IPS-NIHi7 (cell line): Measurements from ENCODE around the gene WASF3.

Source experiments
- DNase-seq: peaks from one replicate; pipeline ENCODE4 v3.0.0; 2012; ENCODE audit warnings: mixed read lengths; ENCODE audit errors: extremely low spot score

Gene WASF3

DNA sequence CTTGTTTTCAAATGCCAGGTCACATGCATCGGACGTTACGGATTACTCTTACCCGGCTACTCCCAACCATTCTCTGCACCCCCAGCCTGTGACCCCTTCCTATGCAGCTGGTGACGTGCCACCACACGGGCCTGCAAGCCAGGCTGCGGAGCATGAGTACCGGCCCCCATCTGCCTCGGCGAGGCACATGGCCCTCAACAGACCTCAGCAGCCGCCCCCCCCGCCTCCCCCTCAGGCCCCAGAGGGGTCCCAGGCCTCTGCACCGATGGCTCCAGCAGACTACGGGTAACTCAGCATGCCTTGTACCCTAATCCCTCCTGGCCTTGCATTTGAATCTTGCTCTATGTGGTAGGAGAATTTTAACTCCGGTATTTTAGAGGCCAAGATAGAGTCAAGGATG, 123.6 kb downstream of the WASF3 start:
- DNase-seq: no peak

DNA sequence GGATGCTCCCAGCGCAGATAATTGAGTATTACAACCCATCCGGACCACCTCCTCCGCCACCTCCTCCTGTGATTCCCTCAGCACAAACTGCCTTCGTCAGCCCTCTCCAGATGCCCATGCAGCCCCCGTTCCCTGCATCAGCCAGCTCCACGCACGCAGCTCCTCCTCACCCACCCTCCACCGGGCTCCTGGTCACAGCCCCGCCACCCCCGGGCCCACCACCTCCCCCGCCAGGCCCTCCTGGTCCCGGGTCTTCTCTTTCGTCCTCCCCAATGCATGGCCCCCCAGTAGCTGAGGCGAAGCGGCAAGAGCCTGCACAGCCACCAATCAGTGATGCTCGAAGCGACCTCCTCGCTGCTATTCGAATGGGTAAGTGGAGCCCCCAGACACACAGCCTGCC, 125.1 kb downstream of the WASF3 start:
- no peak for DNase-seq

DNA sequence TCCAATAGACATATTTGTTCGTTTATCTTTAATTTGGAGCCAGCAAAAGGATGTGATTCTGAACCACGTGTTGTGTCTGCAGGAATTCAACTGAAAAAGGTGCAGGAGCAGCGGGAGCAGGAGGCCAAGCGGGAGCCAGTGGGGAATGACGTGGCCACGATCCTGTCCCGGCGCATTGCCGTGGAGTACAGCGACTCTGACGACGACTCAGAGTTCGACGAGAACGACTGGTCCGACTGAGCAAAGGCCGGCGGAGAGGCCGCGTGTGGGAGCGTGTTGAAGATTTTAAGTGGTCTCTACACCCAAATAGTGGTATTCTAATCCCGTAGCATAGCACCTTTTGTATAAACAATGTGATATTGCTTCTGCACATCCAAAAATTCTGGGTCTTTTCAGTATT, 128.1 kb downstream of the WASF3 start:
- DNase-seq: no peak

DNA sequence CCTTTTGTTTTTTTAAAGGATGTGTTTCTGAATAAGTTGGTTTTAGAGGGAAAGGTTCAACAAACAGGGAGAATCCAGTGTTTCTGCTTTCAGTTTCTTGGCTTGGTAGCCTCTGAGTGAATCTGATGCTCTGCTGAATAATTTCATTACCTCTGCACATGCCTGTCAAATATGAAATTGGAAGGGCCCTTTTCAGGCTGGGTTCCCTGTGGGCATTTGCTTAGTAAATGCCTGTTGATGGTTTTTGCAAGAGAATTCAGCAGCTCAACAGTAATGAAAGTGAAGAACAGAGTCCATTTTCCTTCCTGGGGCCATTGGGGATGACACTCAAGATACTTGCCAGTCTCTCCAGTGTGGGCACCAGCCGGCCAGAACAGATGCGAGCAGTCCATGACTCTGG, 128.8 kb downstream of the WASF3 start:
- no peak for DNase-seq

DNA sequence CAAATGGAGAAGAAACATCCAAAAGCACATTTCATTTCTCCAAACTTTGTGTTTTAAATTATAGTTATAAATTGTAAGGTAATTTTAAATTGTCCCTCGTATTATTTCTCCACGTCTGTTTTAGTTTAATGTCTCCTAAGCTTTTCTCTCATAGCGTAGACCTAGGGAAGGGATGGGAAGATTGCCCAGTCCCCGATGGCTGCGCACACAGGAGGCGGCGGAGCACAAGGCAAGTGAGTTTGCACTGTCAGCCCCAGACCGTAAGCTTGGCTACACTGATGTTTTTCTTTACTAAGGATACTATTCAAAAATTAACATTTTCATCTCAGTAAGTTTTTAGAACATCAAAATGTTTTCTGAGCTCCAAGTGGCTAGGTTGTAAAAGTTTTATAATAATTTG, 130.8 kb downstream of the WASF3 start:
- DNase-seq: no peak

DNA sequence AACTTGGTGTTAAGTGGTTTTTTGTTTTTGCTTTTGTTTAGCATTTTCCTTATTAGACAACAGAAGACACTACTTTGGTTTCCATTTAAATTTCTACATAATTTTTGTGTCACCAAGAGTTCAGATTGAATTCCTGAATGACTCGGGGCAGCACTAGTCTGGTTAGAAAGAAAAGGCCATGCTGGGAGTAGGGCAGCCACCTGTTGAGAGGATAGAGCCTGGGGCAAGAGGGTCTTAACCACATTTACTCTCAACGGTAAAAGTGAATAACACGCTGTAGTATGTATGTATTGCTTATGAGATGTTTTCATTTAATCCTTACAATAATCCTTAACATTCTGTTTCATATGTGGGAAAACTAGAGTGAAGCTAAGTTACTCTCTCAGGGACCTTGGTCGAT, 131.5 kb downstream of the WASF3 start:
- DNase-seq: no peak

DNA sequence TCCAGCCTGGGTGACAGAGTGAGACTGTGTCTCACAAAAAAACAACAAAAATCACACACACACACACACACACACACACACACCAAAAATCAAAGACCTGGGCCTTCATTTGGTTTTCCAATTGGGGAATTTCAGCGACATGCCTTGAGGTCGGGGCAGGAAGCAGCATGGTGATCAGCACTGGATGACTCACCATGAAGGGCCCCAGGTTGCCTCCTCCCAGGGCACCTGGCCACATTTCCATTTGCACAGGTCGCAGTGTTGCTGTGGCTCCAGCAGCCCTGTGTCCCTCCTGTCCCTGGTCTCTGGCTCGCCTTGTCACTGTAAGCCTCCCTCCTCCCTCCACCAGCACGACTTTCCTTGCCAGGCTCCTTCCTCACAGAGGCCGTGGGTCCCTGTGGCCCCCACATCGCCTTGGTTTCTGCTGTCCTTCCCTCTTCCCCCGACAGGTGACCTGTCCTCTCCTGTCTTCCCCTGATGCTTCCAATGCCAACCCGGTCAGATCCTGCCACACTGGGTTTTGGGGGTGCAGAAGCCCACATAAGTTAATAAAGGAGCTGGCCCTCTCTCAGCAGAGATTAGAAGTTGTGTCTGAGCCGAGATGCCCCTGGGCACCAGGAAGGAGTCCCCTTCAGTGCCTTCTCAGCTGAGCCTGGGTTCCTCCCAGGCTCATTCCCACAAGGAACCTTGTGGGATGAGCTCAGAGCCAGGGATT, 136.4 kb downstream of the WASF3 start:
- DNase-seq: peak; percentile 41

DNA sequence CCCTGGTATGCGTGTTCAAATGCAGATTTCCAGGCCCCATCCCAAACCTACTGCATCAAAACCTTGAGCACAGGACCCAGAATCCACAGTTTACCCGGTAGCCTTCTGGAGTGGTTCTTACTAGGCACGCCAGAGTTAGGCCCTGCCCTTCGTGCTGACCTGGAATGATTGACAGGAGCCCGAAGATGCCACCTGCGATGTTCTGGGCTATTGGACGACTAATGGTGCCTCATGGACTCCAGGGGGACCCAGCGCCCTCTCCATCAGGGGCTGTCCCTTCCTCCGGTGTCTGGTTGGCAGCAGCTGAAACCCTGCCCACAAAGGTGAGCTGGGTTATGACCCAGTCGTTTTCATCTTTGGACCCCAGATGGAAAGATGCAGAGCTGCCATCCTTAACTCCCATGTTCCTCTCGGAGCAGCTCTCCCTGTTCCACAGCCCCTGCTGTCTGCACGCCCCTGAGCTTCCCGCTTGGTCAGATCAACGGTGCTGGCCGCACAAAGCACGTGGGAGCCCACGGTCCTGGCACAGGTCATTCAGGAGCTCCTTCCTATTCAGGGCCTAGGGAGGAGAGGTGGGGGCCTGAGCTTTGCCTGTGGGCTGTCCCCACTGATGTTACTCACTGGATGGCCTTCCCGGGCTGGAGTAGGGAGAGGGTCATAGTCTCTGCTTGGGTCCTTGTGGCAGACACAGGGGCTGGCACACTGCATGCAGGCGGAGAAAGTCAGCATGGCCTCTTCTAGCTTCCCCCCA, 137.3 kb downstream of the WASF3 start:
- no peak for DNase-seq

DNA sequence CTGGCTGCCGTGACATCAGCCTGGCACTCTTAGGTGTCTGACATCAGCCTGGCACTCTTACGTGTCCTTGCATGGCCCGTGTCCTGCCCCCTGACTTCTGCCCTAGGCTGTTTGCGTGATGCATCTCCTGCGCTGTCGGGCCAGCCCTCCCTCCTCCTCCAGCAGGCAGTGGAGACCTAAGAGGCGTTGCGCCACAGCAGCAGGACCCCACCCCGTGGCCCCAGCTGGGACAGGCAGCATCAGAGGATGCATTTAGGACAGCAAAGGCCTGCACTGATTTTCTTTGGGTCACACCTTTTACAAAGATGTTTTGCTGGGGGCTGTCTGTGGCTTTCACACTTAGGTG, 137.8 kb downstream of the WASF3 start:
- DNase-seq: no peak

DNA sequence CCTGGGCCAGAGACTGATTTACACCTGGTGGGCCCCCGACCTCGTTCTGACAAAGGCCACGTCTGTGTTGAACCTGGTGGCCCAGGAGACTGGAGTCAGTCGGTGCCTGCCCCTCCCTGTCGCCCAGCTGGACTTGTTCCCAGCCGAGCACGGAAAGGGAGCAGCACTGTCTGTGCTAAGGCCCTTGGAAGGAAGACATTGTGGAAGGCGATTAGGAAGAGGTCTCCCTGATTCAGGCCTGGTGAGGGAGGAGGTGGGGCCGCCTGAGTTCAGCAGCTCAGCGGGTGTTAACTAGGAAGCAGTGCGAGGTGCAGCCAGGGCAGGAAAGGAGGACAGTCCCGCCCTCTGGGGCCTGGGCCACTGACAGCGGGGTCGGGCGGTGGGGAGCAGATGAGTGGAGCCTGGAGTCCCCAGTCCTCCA, 138.4 kb downstream of the WASF3 start:
- peak; percentile 26 for DNase-seq

DNA sequence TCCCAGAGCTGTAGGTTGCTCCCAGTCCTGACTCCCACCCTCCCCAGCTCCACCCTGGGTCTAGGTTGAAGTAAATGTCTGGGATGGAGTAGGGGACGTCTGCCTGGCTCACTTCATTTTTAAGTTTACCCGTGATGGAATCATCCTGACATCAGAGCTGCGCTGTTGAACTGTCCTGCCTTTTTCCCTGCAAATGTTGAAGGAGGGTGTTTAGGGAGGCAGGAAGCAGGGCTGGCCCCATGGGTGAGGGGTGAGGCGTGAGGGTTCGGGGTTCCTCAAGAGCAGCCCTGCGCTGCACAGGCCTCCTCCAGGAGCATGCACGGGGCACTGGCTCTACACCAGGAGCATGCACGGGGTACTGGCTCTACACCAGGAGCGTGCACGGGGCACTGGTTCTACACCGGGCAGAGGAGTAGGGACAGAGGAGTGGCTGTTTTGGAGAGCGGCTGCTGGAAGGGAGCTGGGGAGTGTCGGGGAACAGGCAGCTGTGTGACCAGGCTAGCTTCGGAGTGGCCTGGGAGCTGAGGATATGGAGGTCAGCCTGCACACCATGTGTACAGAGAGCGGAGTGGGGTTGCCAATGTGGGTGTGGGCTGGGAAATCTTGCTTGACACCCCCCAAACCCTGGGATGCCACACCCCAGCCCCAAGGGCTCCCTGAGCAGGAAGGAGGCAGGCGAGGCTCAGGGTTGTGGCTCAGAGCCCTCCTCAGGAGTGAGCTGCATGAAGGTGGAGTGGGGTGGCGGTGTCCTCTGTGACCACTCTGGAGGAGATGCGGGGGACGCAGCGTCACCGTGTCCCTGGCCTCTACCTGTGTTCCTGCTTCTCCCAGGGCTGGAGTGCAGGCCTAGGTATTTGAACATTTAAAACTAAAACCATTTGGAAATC, 139.8 kb downstream of the WASF3 start:
- no peak for DNase-seq

DNA sequence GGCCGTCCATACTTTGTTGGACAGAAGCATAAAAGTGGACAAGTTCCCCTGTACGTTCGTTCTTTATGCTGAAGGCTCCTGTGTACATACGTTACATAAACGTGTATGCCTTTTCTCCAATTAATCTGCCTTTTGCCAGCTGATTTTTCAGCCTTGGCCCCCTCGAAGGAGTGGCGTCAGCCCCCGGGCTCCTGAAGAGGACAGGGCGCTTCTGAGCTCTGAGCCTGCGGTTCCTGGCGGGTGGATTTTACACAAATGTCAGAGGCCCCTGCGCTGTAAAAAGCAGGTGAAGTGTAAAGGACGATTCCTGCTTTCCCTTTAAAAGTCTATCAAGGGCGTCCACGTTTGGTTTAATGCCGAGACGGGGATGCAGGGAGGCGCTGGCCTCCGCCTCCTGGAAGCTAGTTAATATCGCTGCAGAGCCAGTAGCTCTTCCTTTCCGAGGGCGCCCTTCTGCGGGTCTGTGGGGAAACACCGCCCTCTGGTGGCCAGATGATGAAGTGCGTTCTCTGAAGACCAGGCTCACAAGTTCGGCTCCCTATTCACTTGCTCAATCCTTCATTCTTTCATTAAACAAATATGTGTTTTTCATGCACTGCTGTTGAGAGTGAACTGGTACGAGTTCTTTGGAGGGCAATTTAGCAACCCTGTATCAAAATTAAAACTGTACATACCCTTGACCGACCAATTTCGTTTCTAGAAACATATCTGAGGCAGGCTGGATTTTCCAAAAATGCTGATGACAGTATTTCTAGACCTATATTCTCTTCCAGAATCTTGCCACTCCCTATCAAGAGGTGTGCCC, 141.1 kb downstream of the WASF3 start:
- DNase-seq: peak; percentile 87

DNA sequence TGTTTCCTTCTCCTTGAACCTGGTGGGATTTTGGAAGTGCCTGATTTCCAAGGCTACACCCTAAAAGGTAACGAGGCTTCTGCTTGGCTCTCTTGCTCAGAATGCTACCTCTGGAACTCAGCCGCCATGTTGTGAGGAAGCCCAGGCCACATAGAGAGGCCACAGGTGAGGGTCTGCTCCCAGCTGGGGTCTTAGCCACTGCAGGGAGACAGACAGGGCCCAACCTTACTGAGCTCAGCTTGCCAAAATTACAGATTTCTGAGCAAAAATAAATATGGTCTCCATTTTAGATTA, 141.7 kb downstream of the WASF3 start:
- DNase-seq: no peak

DNA sequence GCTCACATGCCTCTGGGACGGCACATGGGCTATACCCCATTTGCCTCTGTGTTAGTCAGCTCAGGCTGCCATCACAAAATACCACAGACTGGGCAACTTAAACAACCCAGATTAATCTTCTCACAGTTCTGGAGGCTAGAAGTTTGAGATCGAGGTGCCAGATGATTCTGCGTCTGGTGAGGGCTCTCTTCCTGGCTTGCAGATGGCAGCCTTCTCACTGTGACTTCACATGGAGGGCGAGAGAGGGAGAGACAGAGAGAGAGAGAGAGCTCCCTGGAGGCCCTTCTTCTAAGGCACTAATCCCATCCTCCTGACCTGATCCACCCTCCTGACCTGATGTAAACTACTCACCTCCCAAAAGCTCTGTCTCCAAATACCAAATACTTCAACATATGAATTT, 148.1 kb downstream of the WASF3 start:
- DNase-seq: no peak

DNA sequence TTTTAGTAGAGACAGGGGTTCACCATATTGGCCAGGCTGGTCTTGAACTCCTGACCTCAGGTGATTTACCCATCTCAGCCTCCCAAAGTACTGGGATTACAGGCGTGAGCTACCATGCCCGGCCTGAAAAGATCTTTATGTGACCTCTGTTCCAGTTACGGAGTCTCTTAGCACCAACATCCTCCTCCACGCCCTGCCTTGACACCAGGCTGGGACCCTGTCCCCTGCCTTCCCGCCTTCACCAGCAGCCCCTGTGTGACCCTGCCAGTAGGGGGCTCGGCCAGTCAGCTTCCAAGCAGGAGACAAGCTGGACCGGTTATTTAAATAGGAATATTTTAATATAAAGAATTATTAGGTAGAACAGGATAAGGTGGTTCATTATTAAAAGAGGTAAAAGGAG, 148.9 kb downstream of the WASF3 start:
- no peak for DNase-seq

DNA sequence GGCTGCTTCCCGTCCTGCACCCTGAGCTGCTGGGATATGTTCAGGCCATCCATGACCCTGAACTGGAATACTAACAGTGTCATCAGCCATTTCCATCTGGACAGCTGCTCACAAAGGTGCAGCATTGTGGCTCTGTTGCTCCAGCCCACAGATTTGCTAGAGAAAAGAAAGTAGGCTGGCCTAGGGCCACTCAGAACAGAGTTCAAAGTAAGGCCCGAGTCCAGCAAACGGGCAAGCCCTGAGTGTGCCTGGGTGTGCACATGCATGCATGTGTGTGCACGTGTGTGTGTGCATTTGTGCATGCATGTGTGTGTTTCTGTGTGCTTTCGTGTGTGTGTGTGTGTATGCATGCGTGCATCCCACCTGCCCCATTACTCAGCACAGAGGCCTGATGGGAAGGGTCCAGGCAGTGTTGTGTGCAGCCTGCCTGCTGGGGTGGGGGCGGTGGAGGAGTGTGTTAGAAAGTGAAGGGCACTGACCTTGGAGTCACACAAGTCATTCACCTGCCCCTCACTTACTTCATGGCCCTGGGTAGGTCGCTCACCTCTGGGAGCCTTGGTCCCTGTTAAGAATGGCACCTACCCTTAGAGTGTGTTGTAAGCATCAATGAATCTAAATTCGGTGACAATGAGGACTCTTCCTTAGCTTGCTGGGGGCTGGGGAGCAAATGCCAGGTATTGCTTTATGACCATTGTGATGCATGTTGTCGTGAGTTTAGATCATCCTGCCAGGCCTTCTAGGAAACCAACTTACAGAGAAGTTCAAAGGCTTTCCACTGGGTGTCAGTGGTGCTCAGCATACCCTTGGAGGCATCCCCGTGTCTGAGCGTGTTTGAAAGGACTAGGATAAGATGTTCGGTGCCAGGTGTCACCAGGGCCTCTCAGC, 149.9 kb downstream of the WASF3 start:
- peak; percentile 75 for DNase-seq

DNA sequence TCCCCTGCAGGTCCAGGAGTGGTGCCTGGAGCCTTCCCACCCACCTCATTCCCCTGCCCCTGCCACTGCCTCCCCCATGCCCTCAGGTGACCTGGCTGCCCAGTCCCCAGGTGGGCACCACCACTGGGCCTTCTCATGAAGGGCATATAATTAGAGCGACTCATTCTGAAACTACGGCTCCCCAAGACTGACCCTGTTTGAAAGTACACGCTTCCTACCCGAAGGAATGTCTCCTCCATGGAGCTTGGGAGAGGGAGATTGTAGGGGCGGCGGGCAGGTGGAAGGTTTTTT, 150.5 kb downstream of the WASF3 start:
- no peak for DNase-seq

DNA sequence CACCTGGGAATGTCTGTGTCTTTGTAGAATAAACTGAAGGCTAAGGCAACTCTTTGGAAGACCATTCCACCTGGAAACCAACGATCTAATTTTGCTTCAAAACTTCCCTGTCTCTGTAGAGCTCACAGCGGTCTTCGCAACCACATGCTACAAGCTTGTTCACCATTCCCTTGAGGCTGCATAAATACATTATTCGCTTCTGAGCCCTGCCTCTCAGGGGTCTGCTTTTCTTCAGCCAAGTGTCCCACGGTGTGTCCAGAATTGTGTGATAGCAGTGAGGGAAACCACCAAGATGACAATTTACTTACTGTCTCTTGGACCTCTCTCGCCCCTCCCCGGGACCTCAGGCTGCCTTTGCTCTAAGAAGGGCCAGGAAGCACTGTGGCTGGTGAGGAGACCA, 152.0 kb downstream of the WASF3 start:
- DNase-seq: no peak

DNA sequence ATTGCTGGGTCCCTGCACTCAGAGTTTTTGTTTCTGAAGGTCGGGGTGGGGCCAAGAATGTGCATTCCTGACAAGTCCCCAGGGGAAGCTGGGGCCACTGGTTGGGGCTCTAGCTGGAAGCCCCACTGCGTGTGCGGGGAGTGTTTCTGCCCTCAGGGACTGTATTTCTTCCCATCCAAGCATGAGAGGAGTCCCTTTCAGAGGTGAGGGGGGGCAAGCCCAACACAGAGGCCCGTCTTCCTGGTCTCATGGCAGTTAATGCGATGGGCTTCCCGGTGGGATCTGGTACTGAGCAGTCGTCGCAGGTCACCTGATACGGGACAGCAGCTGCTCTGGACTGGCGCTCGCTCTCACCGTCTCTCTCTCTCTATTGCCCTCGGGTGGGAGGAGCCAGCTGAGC, 152.7 kb downstream of the WASF3 start:
- peak; percentile 25 for DNase-seq

DNA sequence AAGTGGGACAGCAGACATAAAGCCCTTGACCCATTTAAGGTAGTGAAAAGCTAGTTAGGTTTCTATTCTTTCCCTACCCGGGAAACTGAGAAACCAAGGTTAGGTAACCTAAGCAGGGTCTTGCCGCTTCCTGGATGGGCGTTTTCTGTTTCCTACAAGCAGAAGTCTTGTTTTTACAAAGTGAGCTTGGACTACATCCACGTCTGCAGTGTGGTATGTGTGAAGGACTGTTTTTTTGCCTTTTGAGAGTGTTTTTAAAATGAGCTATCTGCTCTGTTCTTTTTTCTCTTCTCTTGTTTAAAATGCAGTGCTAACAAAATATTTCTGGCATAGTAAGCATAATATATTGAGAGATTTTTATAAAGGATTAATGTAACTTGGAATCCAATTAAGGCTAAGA, 153.7 kb downstream of the WASF3 start:
- DNase-seq: no peak

DNA sequence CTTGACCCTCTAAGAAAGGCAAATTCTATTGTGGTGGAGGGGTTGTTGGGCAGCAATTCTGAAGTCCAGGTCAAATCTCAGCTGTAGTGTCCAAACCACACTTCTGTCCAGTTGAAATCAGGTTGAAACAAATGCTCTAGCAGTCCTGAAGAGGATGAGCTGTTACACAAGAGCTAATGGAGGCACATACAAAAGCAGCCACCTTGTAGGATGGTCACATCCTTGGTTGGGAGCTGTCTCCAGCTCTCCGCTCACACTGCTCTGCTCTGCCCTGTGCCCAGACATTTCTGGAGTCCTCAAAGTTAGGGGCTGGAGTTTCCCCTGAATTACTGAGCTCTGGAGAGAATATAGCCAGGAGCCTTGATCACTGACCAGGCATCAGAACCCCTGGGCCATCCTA, 155.9 kb downstream of the WASF3 start:
- DNase-seq: no peak
